Activated T-helper 1 cell treated with anti-CD3 and anti-CD28 coated beads, Interleukin-12 subunit alpha, Interleukin-12 subunit beta, Interleukin-2, Interleukin-4 antibody, amounts not matched to agents 30 ng/mL and 10 ng/mL and 1 ng/mL, durations not matched to agents 14 hours and 24 hours and 36 hours (primary cell): ENCODE results near the gene MAPT. TPM values are rescaled to one million over a fixed set of nuclear protein-coding genes. Genes with fewer than 3 reads are reported as not detected.
A peak's percentile ranks its signal among the peaks of the same experiment; 100 is the strongest.

Experiments
- DNase-seq: peaks from one replicate; pipeline ENCODE4 v3.0.0; 2021; ENCODE audit warnings: low spot score
- H3K27ac Mint-ChIP-seq: one replicate; pipeline ENCODE4 v1.8.0; 2021; ENCODE audit warnings: mild to moderate bottlenecking, mixed read lengths
- H3K27me3 Mint-ChIP-seq: one replicate; pipeline ENCODE4 v1.8.0; 2022; ENCODE audit warnings: mild to moderate bottlenecking, moderate library complexity, mixed read lengths; ENCODE audit not compliant: insufficient read depth
- H3K36me3 Mint-ChIP-seq: one replicate; pipeline ENCODE4 v1.8.0; 2021; ENCODE audit warnings: low read depth, mixed read lengths
- H3K4me1 Mint-ChIP-seq: one replicate; pipeline ENCODE4 v1.8.0; 2021; ENCODE audit warnings: low read depth, mixed read lengths
- H3K4me3 Mint-ChIP-seq: one replicate; pipeline ENCODE4 v1.8.0; 2021; ENCODE audit warnings: mild to moderate bottlenecking, moderate library complexity, mixed read lengths
- H3K9me3 Mint-ChIP-seq: one replicate; pipeline ENCODE4 v1.8.0; 2021; ENCODE audit warnings: mixed read lengths
- intact Hi-C: fragments of 100-400 bp; cut with micrococcal nuclease; formaldehyde crosslinking; loops from one replicate; pipeline ENCODE4 v1.15.1; 2024
- total RNA-seq: library from RNA; stranded (reverse); gene quantifications from 2 replicates; pipeline ENCODE4 v1.2.3, GENCODE V29; 2022

The MAPT gene
- total RNA-seq, 1 donor from 2014 or later, result 1.1 TPM

DNA sequence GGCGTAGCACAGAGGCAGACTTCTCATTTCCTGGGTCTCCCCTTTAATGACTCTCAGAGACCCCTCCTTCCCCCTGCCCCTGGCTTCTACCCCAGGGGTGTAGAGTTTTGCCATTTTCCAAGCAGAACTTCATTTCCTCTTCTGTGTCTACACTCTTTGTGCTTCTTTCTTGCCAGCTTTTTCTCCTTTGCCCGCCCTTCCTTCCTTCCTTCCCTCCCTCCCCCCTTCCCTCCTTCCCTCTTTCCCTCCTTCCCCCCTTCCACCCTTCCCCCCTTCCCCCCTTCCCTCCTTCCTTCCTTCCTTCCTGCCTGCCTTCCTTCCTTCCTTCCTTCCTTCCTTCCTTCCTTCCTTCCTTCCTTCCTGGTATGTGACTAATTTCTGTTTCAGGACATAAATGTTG lies 47.0 kb downstream of the MAPT start:
- Mint-ChIP-seq H3K36me3 (no peaks in the 10 kb centered on the region), H3K4me3 (no peak overlapping the region)
- intact Hi-C loops, result no loop called here

DNA sequence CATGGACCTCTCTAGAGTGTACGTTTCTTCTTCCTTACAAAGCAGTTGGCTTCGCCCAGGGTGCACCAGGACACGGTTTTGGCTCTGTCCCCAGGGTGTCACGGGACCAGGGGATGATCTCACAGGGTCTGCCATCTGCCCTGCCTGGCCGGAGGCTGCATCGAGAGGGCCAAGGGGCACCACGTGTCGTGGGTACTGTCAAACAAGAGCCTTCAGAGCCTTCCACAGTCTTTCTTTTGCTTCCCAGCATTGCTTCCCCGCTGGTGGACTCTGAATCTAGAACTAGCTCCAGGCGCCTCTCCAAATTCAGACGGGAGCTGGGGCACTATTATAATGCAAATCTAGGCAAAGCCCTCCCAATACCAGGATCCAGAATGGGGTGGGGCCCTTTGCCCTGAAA lies 47.9 kb downstream of the MAPT start:
- DNase-seq, result no peak
- no peaks in the 10 kb centered on the region for H3K4me1 Mint-ChIP-seq
- peaks cover 28% of the 10 kb centered on the region for H3K27me3 Mint-ChIP-seq
- no peaks in the 10 kb centered on the region for H3K9me3 Mint-ChIP-seq
- no peak overlapping the region for H3K27ac Mint-ChIP-seq
- H3K36me3 Mint-ChIP-seq, result no peaks in the 10 kb centered on the region
- no peak overlapping the region for H3K4me3 Mint-ChIP-seq
- intact Hi-C loops, result no loop called here

More for the DNA sequence above, 47.0 kb downstream of the MAPT start:
- no peaks in the 10 kb centered on the region for H3K9me3 Mint-ChIP-seq
- H3K27me3 Mint-ChIP-seq, result peaks cover 23% of the 10 kb centered on the region
- H3K27ac Mint-ChIP-seq, result no peak overlapping the region
- no peaks in the 10 kb centered on the region for H3K4me1 Mint-ChIP-seq
- DNase-seq, result no peak

DNA sequence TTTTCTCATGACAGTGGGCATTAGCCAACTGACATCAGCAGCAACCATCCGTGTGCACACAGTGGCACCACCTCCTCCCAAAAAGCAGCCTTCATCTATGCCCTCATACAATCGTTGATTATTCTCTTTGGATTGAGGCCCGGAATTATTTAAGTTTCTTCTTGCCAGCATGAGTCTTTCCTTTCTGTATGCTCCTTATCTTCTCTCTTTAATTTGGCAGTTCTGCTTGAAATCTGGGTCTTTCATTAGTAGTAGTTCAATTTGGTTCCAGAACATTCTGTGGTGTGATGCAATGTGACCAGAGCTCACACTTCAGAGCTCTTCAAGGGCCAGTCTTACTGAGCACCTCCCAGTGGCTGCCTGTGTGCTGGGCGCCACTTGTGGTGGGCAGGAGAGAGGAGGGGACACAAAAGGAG lies 52.5 kb downstream of the MAPT start:
- Mint-ChIP-seq H3K36me3 (no peaks in the 10 kb centered on the region), H3K27ac (no peak overlapping the region), H3K4me3 (no peak overlapping the region), H3K9me3 (no peaks in the 10 kb centered on the region), H3K27me3 (peaks cover 32% of the 10 kb centered on the region), H3K4me1 (no peaks in the 10 kb centered on the region)
- DNase-seq, result no peak
- intact Hi-C loops, result loop anchor here (5.0 kb wide), 2 partner anchors 40 to 95 kb away; no protein-coding TSS in a partner anchor

DNA sequence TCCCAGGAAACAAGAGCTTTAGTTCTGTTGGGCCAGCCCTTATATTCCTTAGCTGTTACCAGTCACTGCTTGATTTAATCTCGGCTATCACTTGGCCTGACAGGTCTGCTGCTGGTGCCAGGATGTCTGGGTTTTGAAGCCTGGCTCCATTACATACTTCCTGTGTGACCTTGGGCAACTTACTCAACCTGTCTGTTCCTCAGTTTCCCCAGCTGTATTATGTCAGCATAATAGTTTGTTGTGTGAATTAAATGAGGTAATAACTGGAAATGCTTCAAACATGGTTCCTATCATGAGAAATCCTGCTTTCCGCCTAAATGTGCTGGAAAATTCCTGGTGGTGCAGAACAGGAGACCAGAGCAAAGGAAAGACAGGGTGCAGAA lies 54.1 kb downstream of the MAPT start:
- H3K4me1 Mint-ChIP-seq, result no peaks in the 10 kb centered on the region
- no peak overlapping the region for H3K27ac Mint-ChIP-seq
- H3K9me3 Mint-ChIP-seq, result no peaks in the 10 kb centered on the region
- H3K36me3 Mint-ChIP-seq, result no peaks in the 10 kb centered on the region
- no peak for DNase-seq
- intact Hi-C loops, result loop anchor here (5.0 kb wide), 2 partner anchors 41 to 96 kb away; no protein-coding TSS in a partner anchor
- peaks cover 35% of the 10 kb centered on the region for H3K27me3 Mint-ChIP-seq
- H3K4me3 Mint-ChIP-seq, result no peak overlapping the region

DNA sequence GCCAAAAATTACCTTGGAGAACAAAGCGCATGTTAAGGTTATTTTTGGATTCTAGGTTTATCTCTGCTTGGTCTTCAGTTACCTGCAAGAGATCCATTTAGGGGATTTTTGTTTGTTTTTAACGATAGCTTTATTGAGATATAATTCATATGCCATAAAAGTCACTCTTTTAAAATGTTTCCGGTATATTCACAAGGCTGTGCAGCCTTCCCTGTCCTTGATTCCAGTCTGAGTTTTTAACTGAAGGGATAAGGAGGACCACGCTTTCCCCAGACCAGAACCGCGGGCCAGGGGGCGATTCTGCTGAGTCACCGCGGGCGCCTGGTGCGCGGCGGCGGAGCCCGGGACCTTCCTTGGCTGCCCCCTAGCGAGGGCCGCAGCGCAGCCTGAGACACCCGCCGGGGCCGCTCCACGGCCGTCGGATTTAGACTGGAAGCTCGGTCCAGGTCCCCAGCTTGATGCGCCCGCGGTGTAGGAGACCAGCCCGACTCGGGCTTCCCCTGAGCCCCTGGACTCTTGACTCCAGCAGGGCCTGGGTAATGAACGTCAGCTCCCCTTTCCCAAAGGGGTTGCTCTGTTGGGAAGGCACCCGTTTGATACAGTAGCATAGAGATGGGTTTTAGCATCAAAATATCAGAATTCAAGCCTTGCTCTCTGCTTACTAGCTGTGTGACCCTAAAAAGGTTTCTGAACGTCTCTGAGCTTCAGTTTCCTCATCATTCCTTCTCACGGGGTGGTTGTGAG lies 54.7 kb downstream of the MAPT start:
- peak overlapping the region; percentile 57 for H3K4me3 Mint-ChIP-seq
- no peak overlapping the region for H3K27ac Mint-ChIP-seq
- H3K9me3 Mint-ChIP-seq, result no peaks in the 10 kb centered on the region
- intact Hi-C loops, result loop anchor here (5.0 kb wide), 2 partner anchors 42 to 97 kb away; no protein-coding TSS in a partner anchor
- peak; percentile 42 for DNase-seq
- H3K4me1 Mint-ChIP-seq, result no peaks in the 10 kb centered on the region
- H3K36me3 Mint-ChIP-seq, result no peaks in the 10 kb centered on the region
- peaks cover 35% of the 10 kb centered on the region for H3K27me3 Mint-ChIP-seq

DNA sequence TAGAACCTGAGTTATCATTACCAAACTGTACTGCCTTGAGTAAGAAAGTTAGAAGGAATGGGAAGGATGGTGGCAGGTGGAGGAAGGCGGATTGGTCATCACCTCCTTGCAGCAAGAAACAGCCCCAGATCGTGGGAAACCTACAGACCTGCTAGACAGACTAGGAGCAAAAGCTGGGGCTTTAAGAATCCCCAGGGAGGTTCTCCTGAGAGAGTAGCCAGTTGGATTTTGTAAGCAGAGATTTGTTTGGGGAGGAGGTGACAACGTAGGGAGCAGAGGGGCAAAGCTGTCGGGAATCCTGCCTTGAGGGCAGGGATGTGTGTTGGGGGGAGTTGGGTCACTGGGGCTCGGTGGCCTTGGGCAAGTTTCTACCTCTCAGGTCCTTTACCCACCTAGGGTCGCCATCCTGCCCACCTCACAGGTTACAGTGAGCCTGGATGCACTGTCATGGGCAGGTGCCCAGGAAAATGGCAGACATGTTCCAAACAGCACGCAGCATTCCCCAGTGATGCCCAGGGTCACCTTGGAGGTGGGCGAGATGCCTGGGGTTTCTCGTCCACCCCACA lies 55.5 kb downstream of the MAPT start:
- Mint-ChIP-seq H3K9me3 (no peaks in the 10 kb centered on the region), H3K27me3 (peaks cover 34% of the 10 kb centered on the region), H3K4me3 (no peak overlapping the region), H3K27ac (no peak overlapping the region), H3K4me1 (no peaks in the 10 kb centered on the region), H3K36me3 (no peaks in the 10 kb centered on the region)
- intact Hi-C loops, result loop anchor here (5.0 kb wide), 2 partner anchors 43 to 98 kb away; no protein-coding TSS in a partner anchor
- DNase-seq, result no peak

DNA sequence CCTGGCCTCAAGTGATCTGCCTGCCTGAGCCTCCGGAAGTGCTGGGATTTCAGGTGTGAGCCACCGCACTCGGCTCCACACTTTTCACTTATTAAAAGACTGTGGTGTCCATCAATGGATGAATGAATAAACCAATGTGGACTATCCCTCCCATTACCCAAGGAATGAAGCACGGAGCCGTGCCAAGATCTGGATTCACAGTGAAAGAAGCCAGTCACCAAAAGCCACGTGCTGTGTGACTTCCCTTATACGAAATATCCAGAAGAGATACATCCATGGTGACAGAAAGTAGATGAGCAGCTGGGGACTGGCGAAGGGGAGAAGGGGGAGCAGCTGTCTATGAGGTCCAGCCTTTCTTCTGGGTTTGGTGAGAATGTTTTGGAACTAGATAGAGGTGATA lies 56.5 kb downstream of the MAPT start:
- intact Hi-C loops, result no loop called here
- Mint-ChIP-seq H3K27me3 (peaks cover 30% of the 10 kb centered on the region), H3K36me3 (no peaks in the 10 kb centered on the region), H3K9me3 (no peaks in the 10 kb centered on the region), H3K4me1 (no peaks in the 10 kb centered on the region), H3K27ac (no peak overlapping the region), H3K4me3 (no peak overlapping the region)
- DNase-seq, result no peak

DNA sequence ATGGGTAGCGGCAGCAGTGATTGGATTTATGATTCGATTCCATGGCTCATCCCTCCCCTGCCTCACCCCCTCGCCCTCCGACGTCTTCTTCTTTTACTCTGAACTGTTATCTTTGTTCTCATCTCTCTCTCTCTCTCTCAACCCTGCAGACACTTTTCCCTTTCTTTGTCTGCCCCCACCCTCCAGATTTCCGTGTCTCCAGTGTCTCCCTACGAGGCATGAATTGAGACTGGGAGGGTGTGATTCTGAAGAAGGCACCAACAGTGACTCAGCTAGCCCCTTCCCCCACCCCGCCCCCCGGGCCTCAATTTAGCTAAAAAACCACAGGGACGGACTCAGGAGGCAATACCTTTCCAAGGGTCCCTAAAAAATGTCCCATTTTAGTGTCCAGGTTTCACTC lies 57.0 kb downstream of the MAPT start:
- intact Hi-C loops, result no loop called here
- no peak for DNase-seq
- Mint-ChIP-seq H3K4me3 (no peak overlapping the region), H3K9me3 (no peaks in the 10 kb centered on the region), H3K27ac (no peak overlapping the region), H3K4me1 (no peaks in the 10 kb centered on the region), H3K36me3 (no peaks in the 10 kb centered on the region), H3K27me3 (peaks cover 28% of the 10 kb centered on the region)

DNA sequence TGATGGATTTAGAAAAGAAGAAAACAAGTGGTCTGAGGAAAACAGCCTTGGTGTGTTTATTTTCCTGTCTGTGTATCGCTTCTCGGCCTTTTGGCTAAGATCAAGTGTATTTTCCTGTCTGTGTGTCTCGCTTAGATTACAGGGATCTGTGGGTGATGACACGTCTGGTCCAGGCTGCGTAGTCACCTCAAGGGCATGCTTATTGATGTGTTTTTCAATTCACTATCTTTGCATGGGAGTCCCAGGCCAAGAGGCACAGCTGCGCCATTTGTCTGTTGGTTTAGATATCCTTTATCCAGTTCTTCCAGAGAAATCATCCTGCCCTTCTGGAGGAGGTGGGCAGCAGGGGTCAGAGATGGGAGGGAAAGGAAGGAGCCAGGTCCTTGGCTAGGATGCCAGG lies 57.6 kb downstream of the MAPT start:
- Mint-ChIP-seq H3K4me3 (no peak overlapping the region), H3K27me3 (peaks cover 25% of the 10 kb centered on the region), H3K4me1 (no peaks in the 10 kb centered on the region), H3K36me3 (no peaks in the 10 kb centered on the region), H3K27ac (no peak overlapping the region), H3K9me3 (no peaks in the 10 kb centered on the region)
- no peak for DNase-seq
- intact Hi-C loops, result no loop called here

DNA sequence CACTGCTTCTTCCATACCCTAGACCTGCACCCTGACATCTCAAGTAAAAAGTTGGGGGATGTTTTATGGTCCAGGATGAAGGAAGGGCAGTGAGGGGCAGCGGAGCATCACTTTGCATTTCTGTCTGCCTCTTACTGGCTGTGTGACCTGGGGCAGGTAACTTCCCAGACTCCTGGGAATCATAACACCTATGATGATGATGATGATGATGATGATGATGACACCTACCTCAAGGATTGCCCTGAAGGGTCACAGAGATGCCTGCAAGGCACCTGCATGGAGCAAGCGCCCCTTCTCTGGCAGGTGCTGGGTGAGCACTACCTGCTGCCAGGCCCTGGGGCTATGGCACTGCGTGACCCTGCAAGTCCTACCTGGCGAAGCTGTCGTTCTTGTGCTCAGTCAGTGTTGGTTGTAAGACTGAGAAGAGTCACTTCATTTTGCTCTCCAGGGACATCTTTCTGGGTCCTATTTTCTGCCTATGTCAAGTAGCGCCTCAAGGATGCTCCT lies 58.5 kb downstream of the MAPT start:
- Mint-ChIP-seq H3K4me1 (no peaks in the 10 kb centered on the region), H3K27ac (no peak overlapping the region), H3K9me3 (no peaks in the 10 kb centered on the region), H3K27me3 (peaks cover 27% of the 10 kb centered on the region), H3K36me3 (no peaks in the 10 kb centered on the region), H3K4me3 (no peak overlapping the region)
- intact Hi-C loops, result no loop called here
- DNase-seq, result no peak

DNA sequence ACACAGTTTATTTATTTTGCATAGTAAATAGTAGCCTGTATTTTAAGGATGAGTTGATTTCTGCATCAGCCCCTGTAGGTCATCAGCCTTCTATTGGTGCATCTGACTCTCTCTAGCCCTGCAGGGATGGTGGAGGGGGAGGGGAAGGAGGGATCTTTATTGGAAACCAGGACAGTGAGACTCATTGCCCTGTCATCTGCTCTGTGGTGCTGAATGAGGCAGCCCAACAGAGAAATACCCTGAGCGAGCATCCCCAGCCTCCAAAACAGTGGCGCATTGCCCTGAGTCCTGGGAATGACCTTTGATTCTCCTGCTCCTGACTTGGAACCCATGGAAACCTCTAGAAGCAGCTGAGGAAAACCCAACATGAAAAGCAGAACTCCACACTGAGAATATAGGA lies 59.2 kb downstream of the MAPT start:
- H3K36me3 Mint-ChIP-seq, result no peaks in the 10 kb centered on the region
- intact Hi-C loops, result no loop called here
- H3K27me3 Mint-ChIP-seq, result peaks cover 33% of the 10 kb centered on the region
- H3K27ac Mint-ChIP-seq, result no peak overlapping the region
- H3K4me1 Mint-ChIP-seq, result no peaks in the 10 kb centered on the region
- no peak for DNase-seq
- no peak overlapping the region for H3K4me3 Mint-ChIP-seq
- no peaks in the 10 kb centered on the region for H3K9me3 Mint-ChIP-seq

DNA sequence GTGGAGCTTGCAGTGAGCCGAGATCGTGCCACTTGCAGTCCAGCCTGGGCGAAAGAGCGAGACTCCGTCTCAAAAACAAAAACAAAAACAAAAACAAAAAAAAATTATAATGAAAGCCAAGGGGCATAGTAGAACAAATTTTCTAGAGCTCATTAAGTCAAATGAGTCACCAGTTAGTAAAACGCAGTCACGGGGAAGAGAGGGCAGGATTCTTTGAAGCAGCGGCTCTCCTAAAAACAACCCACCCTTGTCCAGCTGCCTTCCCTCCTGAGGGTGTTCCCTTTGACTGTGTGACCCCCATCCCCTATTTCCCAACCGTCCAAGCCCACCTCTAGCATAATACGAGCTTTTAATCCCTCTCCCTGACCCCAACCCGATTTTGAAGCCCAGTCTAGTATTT lies 60.6 kb downstream of the MAPT start:
- Mint-ChIP-seq H3K36me3 (no peaks in the 10 kb centered on the region), H3K4me1 (no peaks in the 10 kb centered on the region), H3K27me3 (peaks cover 25% of the 10 kb centered on the region), H3K27ac (no peak overlapping the region), H3K9me3 (no peaks in the 10 kb centered on the region), H3K4me3 (no peak overlapping the region)
- intact Hi-C loops, result no loop called here
- DNase-seq, result no peak

DNA sequence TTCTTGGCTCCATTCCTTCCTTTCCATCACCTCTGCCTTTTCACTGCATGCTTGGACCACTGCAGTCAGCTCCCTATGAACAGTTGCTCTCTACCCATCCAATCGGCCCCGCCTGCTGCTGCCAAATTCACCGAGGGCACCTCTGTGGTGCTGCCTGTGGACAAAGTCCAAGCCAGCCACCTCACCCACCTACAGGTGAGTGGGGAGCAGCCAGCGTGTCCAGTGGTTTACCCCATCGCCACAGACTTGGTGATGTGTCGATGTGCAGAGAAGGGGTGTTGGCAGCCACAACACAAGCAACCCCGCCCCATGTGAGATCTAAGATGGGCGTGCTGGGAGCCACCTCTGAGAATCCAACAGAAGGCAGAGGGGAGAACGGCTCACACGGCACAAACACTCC lies 61.0 kb downstream of the MAPT start:
- no peak overlapping the region for H3K27ac Mint-ChIP-seq
- DNase-seq, result no peak
- no peaks in the 10 kb centered on the region for H3K4me1 Mint-ChIP-seq
- peaks cover 25% of the 10 kb centered on the region for H3K27me3 Mint-ChIP-seq
- H3K4me3 Mint-ChIP-seq, result no peak overlapping the region
- intact Hi-C loops, result no loop called here
- H3K9me3 Mint-ChIP-seq, result no peaks in the 10 kb centered on the region
- H3K36me3 Mint-ChIP-seq, result no peaks in the 10 kb centered on the region
